ENCODE data around the gene FHIT.

The FHIT gene

DNA sequence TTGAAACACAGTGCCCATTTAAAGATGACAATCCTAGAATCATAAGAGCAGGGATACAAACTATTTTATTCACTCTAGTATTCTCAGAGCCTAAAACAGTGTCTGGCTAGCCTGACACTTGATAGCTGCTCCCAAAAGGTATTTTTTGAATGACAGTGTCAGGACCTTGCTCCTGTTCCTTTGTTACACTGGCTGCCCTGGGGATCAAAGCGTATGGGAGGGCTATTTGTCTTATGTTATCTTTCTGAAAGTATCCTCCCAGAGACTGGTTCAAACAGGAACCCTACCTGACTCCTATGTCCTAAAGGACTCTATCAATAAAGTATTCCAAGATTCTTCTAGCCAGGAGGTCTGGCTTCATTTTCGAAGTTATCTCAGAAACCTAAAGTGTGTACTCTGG is 621.4 kb downstream of the FHIT start:
- no peak for DNase-seq (ENCODE audit: low read depth in 2 of 2)
- TF ChIP-seq, protein P1, sequence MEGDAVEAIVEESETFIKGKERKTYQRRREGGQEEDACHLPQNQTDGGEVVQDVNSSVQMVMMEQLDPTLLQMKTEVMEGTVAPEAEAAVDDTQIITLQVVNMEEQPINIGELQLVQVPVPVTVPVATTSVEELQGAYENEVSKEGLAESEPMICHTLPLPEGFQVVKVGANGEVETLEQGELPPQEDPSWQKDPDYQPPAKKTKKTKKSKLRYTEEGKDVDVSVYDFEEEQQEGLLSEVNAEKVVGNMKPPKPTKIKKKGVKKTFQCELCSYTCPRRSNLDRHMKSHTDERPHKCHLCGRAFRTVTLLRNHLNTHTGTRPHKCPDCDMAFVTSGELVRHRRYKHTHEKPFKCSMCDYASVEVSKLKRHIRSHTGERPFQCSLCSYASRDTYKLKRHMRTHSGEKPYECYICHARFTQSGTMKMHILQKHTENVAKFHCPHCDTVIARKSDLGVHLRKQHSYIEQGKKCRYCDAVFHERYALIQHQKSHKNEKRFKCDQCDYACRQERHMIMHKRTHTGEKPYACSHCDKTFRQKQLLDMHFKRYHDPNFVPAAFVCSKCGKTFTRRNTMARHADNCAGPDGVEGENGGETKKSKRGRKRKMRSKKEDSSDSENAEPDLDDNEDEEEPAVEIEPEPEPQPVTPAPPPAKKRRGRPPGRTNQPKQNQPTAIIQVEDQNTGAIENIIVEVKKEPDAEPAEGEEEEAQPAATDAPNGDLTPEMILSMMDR (IDR thresholded peaks at IDR 0.05; ENCODE audit: low read depth, low read length), result no peak
- no peak overlapping the region for H3K4me3 ChIP-seq (replicated peaks in 1 of 2; ENCODE audit: low read depth in 2 of 2, low read length in 2 of 2)

GRCh38 chr3:60622349-60622748 is 628.9 kb downstream of the FHIT start:
- no peak overlapping the region for H3K4me3 ChIP-seq (replicated peaks in 1 of 2; ENCODE audit: low read depth in 2 of 2, low read length in 2 of 2)
- TF ChIP-seq, protein P1 (IDR thresholded peaks at IDR 0.05; ENCODE audit: low read depth, low read length), result no peak
- no peak for DNase-seq (ENCODE audit: low read depth in 2 of 2)

- no peak overlapping the region for H3K4me3 ChIP-seq (replicated peaks in 1 of 2; ENCODE audit: low read depth in 2 of 2, low read length in 2 of 2)
- DNase-seq (ENCODE audit: low read depth in 2 of 2), result no peak
- TF ChIP-seq, protein P1 (IDR thresholded peaks at IDR 0.05; ENCODE audit: low read depth, low read length), result no peak
Measured at GRCh38 chr3:60617188-60617587, 634.1 kb downstream of the FHIT start.

DNA sequence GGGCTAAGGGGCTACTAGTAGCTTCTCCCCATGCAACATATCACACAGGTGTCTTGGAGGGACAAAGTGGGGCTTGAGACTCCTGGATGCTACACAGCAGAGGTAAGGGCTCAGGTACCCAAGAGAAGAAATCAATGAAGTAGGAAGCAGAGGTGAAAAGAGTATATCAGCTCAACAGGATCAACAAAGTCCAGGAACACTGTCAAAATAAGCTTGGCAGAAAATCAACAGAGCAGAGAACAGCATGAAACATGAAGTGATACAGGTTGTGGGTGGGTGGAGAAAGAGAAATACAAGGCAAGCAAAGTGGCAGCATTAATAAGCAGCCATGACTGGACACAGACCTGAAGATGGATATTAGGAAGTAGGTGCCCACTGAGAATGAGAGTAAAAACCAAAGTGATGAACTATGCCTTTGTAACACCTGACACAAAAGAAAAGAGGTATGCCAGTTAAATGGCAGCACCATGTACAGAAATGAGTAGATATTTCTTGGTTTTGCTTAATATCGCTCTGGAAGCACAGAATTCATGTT is 637.4 kb downstream of the FHIT start:
- TF ChIP-seq, protein P1 (IDR thresholded peaks at IDR 0.05; ENCODE audit: low read depth, low read length), result no peak
- no peak for DNase-seq (ENCODE audit: low read depth in 2 of 2)
- no peak overlapping the region for H3K4me3 ChIP-seq (replicated peaks in 1 of 2; ENCODE audit: low read depth in 2 of 2, low read length in 2 of 2)

DNA sequence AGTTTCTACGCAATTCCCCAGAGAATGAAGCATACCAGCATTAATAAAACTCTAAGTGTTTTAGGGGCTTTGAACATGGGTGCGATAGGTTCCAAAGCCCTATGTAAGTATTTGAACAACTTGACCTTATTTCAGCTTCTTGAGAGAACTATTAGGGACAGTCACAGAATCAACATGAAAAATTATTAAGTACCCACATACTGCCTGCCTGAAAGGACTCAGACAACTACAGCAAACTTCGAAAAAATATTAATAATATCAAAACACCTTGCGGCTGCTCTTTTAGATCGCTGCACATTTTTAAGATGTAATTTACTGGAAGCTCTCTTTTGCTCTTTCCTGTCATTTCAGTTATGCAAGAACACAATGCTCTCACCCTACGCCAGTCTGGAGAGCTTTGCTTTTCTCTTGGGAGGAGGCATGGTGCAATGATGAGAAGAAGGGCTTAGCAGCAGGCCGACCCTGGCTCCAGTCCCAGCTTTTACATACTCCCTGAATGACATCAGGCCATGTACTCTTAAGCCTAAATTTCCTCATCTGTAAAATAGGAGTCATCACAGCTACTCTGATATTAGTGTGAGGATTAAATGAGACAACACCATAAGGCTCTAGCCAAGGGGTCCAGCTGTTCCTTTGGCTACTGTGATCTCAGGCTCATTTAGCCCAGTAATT is 640.7 kb downstream of the FHIT start:
- TF ChIP-seq, protein P1 (IDR thresholded peaks at IDR 0.05; ENCODE audit: low read depth, low read length), result no peak
- peak; percentile 68 to 94 for DNase-seq (ENCODE audit: low read depth in 2 of 2)
- no peak overlapping the region for H3K4me3 ChIP-seq (replicated peaks in 1 of 2; ENCODE audit: low read depth in 2 of 2, low read length in 2 of 2)

DNA sequence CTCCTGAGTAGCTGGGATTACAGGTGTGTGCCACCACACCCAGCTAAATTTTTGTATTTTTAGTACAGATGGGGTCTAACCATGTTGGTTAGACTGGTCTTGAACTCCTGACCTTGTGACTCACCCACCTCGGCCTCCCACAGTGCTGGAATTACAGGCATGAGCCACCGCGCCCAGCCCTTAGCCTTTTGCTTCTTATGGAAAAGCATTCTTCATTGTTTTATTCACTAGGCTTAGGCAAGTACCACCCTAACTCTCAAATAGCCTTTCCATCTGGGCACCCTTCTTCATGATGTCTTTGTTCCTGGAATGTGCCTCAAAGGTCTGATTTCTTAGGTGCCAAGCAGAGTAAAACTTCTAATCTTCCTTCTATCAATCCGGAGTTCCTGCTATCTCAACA is 641.8 kb downstream of the FHIT start:
- DNase-seq (ENCODE audit: low read depth in 2 of 2), result peak in 1 of 2 donors; percentile 51
- TF ChIP-seq, protein P1 (IDR thresholded peaks at IDR 0.05; ENCODE audit: low read depth, low read length), result no peak
- H3K4me3 ChIP-seq (replicated peaks in 1 of 2; ENCODE audit: low read depth in 2 of 2, low read length in 2 of 2), result no peak overlapping the region

Measured in cardiac fibroblast (primary cell).